Kidney (tissue), 14 donors: Measurements from ENCODE around the gene CERS5. TPM values are rescaled to one million over a fixed set of nuclear protein-coding genes. Genes with fewer than 3 reads are reported as not detected.

Source experiments
- DNase-seq, 5 donors: peaks; one replicate each; pipeline ENCODE4 v3.0.0-alpha.2; 2013 to 2020
- FAIRE-seq: peaks from 2 replicates; lab custom pipeline; 2012; peaks lifted over from hg19 to GRCh38; lab: Jason Lieb, UNC
- H3K27ac ChIP-seq, 2 donors: one replicate each; pipeline ENCODE4 v1.7.0; 2013; ENCODE audit warnings: low read depth in 2 of 2, low read length in 2 of 2, inconsistent platforms in 1 of 2
- H3K27me3 ChIP-seq: one replicate; pipeline ENCODE4 v1.7.1; 2013; ENCODE audit warnings: low read length, inconsistent platforms; ENCODE audit not compliant: control insufficient read depth, insufficient read depth
- H3K36me3 ChIP-seq, 3 donors: one replicate each; pipeline versions ENCODE4 v1.7.0 to v1.7.1; 2013; ENCODE audit warnings: low read length in 3 of 3, control low read depth in 1 of 3, inconsistent platforms in 1 of 3; ENCODE audit not compliant: insufficient read depth in 3 of 3, control insufficient read depth in 2 of 3
- H3K4me1 ChIP-seq, 3 donors: one replicate each; pipeline versions ENCODE4 v1.7.0 to v1.7.1; 2013; ENCODE audit warnings: low read length in 3 of 3, inconsistent platforms in 1 of 3, low read depth in 1 of 3; ENCODE audit not compliant: control insufficient read depth in 2 of 3, insufficient read depth in 2 of 3
- H3K4me3 ChIP-seq, 3 donors: one replicate each; pipeline versions ENCODE4 v1.7.0 to v1.8.1; 2013; ENCODE audit warnings: low read length in 3 of 3, control low read depth in 1 of 3, inconsistent platforms in 1 of 3
- H3K9ac ChIP-seq, 3 donors: one replicate each; pipeline versions ENCODE4 v1.7.0 to v1.7.1; 2013; ENCODE audit warnings: low read length in 3 of 3, control low read depth in 1 of 3, inconsistent platforms in 1 of 3
- H3K9me3 ChIP-seq, 3 donors: one replicate each; pipeline versions ENCODE4 v1.7.0 to v1.7.1; 2013; ENCODE audit warnings: low read length in 3 of 3, control low read depth in 1 of 3, inconsistent platforms in 1 of 3; ENCODE audit not compliant: control insufficient read depth in 2 of 3, insufficient read depth in 1 of 3
- intact Hi-C: fragments of 100-400 bp; cut with DNase I; formaldehyde crosslinking; loops from one replicate; pipeline ENCODE4 v1.11.1; 2022
- polyA plus RNA-seq: library from polyadenylated mRNA; stranded (reverse); fragments of 350-450 nt; fragmentation: Illumina TruSeq; extraction: RNeasy Lipid Tissue Mini Kit (QIAGEN cat#74804); gene quantifications from one replicate; pipeline ENCODE4 v1.2.3, GENCODE V29; 2014; ENCODE audit warnings: low read depth, low replicate concordance; ENCODE audit not compliant: insufficient read depth
- total RNA-seq: library from RNA; stranded (reverse); fragmentation: NEBNext Ultra II Directional; extraction: Animal tissue kit (Norgen Biotek cat#: 25700); gene quantifications from one replicate; pipeline ENCODE4 v1.2.1, GENCODE V29; 2021
- TF ChIP-seq, protein P1 (sequence below): IDR thresholded peaks from 3 replicates; pipeline ENCODE4 v1.5.1; 2012; ENCODE audit warnings: mild to moderate bottlenecking, moderate library complexity, borderline replicate concordance; ENCODE audit not compliant: insufficient read depth; ENCODE audit errors: extremely low read depth
- donor health status: control.
- donor health status: control.
- donor health status: control.
- donor health status: control.
- donor health status: control.
- donor health status: DM: yes; HTN: yes; CAD: no.
- donor health status: Normal renal cell carcinoma (clear cell type).

The CERS5 gene
- total and polyA plus RNA-seq, 2 donors from 2014 or later, result 40.2 to 52.1 TPM

- H3K9me3 ChIP-seq, result no peaks in the 10 kb centered on the region
- peaks cover 0 to 8% (median 0%) of the 10 kb centered on the region in 3 donors for H3K4me1 ChIP-seq
- intact Hi-C loops, result no loop called here
- no peak overlapping the region for H3K27ac ChIP-seq
- no peak overlapping the region for H3K9ac ChIP-seq
- no peaks in the 10 kb centered on the region for H3K27me3 ChIP-seq
- FAIRE-seq, result no peak
- TF ChIP-seq, protein P1, sequence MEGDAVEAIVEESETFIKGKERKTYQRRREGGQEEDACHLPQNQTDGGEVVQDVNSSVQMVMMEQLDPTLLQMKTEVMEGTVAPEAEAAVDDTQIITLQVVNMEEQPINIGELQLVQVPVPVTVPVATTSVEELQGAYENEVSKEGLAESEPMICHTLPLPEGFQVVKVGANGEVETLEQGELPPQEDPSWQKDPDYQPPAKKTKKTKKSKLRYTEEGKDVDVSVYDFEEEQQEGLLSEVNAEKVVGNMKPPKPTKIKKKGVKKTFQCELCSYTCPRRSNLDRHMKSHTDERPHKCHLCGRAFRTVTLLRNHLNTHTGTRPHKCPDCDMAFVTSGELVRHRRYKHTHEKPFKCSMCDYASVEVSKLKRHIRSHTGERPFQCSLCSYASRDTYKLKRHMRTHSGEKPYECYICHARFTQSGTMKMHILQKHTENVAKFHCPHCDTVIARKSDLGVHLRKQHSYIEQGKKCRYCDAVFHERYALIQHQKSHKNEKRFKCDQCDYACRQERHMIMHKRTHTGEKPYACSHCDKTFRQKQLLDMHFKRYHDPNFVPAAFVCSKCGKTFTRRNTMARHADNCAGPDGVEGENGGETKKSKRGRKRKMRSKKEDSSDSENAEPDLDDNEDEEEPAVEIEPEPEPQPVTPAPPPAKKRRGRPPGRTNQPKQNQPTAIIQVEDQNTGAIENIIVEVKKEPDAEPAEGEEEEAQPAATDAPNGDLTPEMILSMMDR, result no peak
- DNase-seq, result no peak
- peaks cover 0 to 23% (median 6%) of the 10 kb centered on the region in 3 donors for H3K36me3 ChIP-seq
- H3K4me3 ChIP-seq, result no peak overlapping the region
Observed at GRCh38 chr12:50197297-50197727, 30.1 kb upstream of the CERS5 start.

DNA sequence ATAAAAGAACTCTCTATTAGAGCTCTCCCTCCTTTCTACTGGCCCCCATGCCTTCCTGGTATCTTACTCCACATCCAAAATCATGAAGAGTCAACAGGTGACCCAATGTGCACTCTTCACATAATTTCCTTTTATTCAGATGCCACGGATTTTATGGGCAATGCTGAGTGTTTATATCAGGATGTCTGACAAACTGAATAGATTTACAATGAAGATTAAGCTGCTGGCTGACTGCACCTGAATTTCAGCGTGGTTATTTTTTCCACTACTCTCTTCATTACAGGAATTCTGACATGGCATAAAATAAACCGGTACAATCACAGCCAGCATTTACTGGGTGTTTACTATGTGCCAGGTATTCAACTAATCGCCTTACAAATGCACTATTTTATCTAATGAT is 29.4 kb upstream of the CERS5 start:
- TF ChIP-seq, protein P1, result no peak
- intact Hi-C loops, result no loop called here

DNA sequence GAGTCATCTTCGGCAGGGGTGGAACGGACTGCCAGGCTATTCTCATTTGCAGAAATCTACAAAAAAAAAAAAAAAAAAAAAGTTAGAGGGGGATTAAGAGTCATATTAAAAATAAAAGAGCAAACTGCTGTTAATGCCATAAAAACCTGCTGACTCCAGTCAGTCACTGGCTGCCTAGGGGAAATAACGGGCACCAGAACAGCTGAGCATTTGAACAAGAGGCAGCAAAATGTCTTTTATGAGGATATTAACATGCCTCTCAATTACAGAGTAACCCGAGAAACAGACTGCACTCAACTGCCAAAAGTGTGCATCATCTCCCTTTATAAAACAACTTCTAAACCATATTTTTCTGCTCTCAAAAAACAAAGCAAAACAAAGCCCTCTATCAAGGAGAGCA is 28.7 kb upstream of the CERS5 start:
- no peaks in the 10 kb centered on the region for H3K9me3 ChIP-seq
- H3K27ac ChIP-seq, result no peak overlapping the region
- H3K4me1 ChIP-seq, result peaks cover 0 to 8% (median 0%) of the 10 kb centered on the region in 3 donors
- H3K9ac ChIP-seq, result no peak overlapping the region
- TF ChIP-seq, protein P1, result no peak
- DNase-seq (no peak), FAIRE-seq (no peak)
- intact Hi-C loops, result no loop called here
- no peak overlapping the region for H3K4me3 ChIP-seq
- no peaks in the 10 kb centered on the region for H3K27me3 ChIP-seq
- H3K36me3 ChIP-seq, result peaks cover 0 to 23% (median 9%) of the 10 kb centered on the region in 3 donors

More for the DNA sequence above, 29.4 kb upstream of the CERS5 start:
- no peak overlapping the region for H3K9ac ChIP-seq
- H3K36me3 ChIP-seq, result peaks cover 0 to 25% (median 6%) of the 10 kb centered on the region in 3 donors
- DNase-seq, result no peak
- peaks cover 0 to 8% (median 0%) of the 10 kb centered on the region in 3 donors for H3K4me1 ChIP-seq
- H3K9me3 ChIP-seq, result no peaks in the 10 kb centered on the region
- no peak overlapping the region for H3K4me3 ChIP-seq
- no peaks in the 10 kb centered on the region for H3K27me3 ChIP-seq
- FAIRE-seq, result no peak
- H3K27ac ChIP-seq, result no peak overlapping the region

DNA sequence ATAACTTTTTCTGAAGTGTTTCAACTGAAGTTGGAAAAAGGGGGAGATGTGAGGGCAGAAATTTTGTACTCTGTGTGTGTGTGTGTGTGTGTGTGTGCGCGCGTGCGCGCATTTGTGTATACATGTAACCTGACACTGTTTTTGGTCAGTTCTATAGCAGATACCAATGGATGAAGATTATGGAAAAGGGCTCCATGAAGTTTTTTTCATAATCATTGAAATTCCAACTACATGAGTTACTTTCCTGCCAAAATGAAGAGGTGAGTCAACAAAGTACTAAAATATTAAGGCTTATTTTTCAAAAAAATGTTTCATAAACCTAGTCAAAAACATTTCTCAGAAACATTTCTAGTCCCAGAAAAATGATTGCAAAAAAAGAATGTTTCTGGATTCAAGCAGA is 25.7 kb upstream of the CERS5 start:
- intact Hi-C loops, result no loop called here
- no peak for FAIRE-seq

More for the DNA sequence above, 25.7 kb upstream of the CERS5 start:
- Histone ChIP-seq H3K4me3 (no peak overlapping the region), H3K27ac (no peak overlapping the region), H3K27me3 (no peaks in the 10 kb centered on the region), H3K9me3 (no peaks in the 10 kb centered on the region), H3K9ac (no peak overlapping the region), H3K4me1 (peaks cover 0 to 6% (median 2%) of the 10 kb centered on the region in 3 donors), H3K36me3 (peaks cover 0 to 11% (median 9%) of the 10 kb centered on the region in 3 donors)
- no peak for DNase-seq
- TF ChIP-seq, protein P1, result no peak
